Sciatic nerve (tissue), 1 donor: ENCODE data around the gene VWF. TPM values are rescaled to one million over a fixed set of nuclear protein-coding genes. Genes with fewer than 3 reads are reported as not detected.

Experiments used
- total RNA-seq: library from RNA; stranded (reverse); fragmentation: NEBNext Ultra II Directional; extraction: Animal tissue kit (Norgen Biotek cat#: 25700); gene quantifications from one replicate; pipeline ENCODE4 v1.2.1, GENCODE V29; 2021
- donor health status: DM: no; HTN: no; CAD: no.

Gene VWF
- total RNA-seq, 1 donor from 2014 or later = 655 TPM

Other genes starting within 250 kb of the VWF start
- gene ANO2, start 179.4 kb downstream of the VWF start, total RNA-seq = 30.4 TPM
- 554 TPM for gene CD9, start 75.7 kb upstream of the VWF start, total RNA-seq
- 5.2 TPM for gene PLEKHG6, start 186.0 kb upstream of the VWF start, total RNA-seq
- 215 TPM for gene TNFRSF1A, start 217.4 kb upstream of the VWF start, total RNA-seq